AG09319 (cell line): ENCODE measurements around the gene OTUD5.

ENCODE experiments used
- DNase-seq: peaks from one replicate; pipeline ENCODE4 v3.0.0-alpha.2; 2010; ENCODE audit warnings: low read depth; ENCODE audit errors: extremely low read depth
- CTCF ChIP-seq: IDR thresholded peaks from 2 replicates; pipeline ENCODE4 v1.5.1; 2011; ENCODE audit warnings: low read depth, mild to moderate bottlenecking, inconsistent platforms, low read length, moderate library complexity

The OTUD5 gene

DNA sequence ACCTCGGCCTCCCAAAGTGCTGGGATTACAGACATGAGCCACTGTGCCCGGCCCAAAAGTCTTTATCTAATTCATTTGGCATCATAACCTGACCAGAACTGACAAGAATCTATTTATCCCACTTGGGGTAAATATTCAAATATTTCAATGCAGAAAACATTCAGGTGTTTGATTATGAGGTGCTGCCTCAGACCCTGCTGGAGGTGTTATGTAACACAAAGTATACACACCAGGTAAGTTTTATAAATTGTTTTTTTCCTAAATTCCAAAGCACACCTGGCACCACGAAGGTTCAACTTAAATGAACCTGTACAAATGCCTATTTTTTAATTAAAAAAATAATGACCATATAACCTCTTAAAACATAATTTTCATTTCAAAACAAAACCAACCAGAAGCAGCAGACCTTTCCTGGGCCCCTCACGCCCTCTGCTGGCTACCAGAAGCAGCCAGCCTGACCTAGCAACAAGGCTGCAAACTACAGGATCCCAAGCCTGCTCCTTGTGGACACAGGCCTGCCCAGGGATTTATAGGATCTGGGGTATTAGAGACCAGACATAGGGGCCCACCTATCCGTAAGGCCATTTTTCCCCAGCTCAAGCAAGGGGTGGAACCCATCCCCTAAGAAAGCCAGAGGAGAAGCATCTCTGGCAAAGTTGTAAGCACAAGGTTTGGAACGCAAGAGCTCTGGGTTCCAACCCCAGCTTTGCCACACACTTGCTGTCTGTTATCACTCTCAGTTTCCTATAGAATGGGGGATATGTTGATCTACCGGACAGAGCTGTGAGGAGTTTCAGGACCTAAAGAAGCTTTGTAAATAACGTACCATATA is 11.7 kb downstream of the OTUD5 start:
- DNase-seq, result no peak
- peak; percentile 85 for TF ChIP-seq CTCF

GRCh38 chrX:48942895-48943294 is 14.5 kb downstream of the OTUD5 start:
- TF ChIP-seq CTCF, result no peak

DNA sequence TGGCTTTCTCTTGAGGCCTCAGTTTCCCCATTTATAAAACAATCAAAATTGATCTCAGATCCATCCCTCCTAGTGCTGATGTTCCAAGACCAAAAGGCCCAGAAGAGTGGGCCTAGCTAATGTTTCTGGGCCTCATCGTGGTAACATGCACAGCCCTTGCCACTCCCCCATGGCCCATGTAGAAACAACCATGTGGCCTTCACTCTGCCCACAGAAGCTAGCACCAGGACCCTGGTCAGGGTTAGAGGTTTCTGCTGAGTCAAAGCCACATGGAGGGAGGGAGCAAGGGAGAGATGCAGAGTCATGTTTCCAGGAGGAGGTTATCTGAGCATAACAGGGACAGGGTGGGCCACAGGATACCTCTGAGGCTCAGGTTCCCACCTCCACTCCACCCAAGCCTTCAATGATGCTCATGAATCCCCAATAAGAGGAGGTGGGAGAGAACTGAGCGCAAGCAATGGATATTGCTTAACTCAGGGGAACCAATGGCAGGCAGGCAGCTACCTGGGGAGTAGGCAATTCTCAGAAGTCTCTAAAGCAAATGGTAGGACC is 16.9 kb downstream of the OTUD5 start:
- DNase-seq, result no peak
- no peak for TF ChIP-seq CTCF

More at GRCh38 chrX:48942895-48943294, 14.5 kb downstream of the OTUD5 start:
- DNase-seq, result no peak

- TF ChIP-seq CTCF, result no peak
- no peak for DNase-seq
These were observed 17.7 kb downstream of the OTUD5 start for GRCh38 chrX:48939524-48940228.

GRCh38 chrX:48938721-48939425 is 18.5 kb downstream of the OTUD5 start:
- DNase-seq, result no peak
- TF ChIP-seq CTCF, result no peak

GRCh38 chrX:48937054-48937907 is 20.1 kb downstream of the OTUD5 start:
- no peak for DNase-seq

More at GRCh38 chrX:48937054-48937907, 20.1 kb downstream of the OTUD5 start:
- no peak for TF ChIP-seq CTCF
